WTC11 (cell line): ENCODE measurements around the gene TMEM88.

ENCODE experiments used
- ESRRA ChIP-seq: sonication (generic); formaldehyde crosslinking; IDR thresholded peaks from 2 replicates; pipeline ENCODE4 v1.8.1; 2022; ENCODE audit warnings: mild to moderate bottlenecking, missing genetic modification reagents, borderline replicate concordance
- TF ChIP-seq, protein P1 (sequence below): fragments of 200-600 bp; IDR thresholded peaks from 2 replicates; pipeline ENCODE4 v1.8.0; 2022; ENCODE audit warnings: antibody characterized with exemption
- TF ChIP-seq, protein P2 (sequence below): sonication (generic); formaldehyde crosslinking; IDR thresholded peaks from 2 replicates; pipeline ENCODE4 v1.8.1; 2022; ENCODE audit warnings: low read depth, missing genetic modification reagents, borderline replicate concordance
- TF ChIP-seq, protein P3 (sequence below): sonication (generic); formaldehyde crosslinking; IDR thresholded peaks from 2 replicates; pipeline ENCODE4 v1.8.0; 2022; ENCODE audit warnings: mild to moderate bottlenecking, missing genetic modification reagents
- TF ChIP-seq, protein P4 (sequence below): sonication (generic); formaldehyde crosslinking; IDR thresholded peaks from 2 replicates; pipeline ENCODE4 v1.8.1; 2022; ENCODE audit warnings: mild to moderate bottlenecking, missing genetic modification reagents, moderate library complexity, borderline replicate concordance
- TF ChIP-seq, protein P5 (sequence below): sonication (generic); formaldehyde crosslinking; IDR thresholded peaks from 2 replicates; pipeline ENCODE4 v1.8.1; 2023; ENCODE audit warnings: mild to moderate bottlenecking, missing genetic modification reagents
- TF ChIP-seq, protein P6 (sequence below): sonication (generic); formaldehyde crosslinking; IDR thresholded peaks from 2 replicates; pipeline ENCODE4 v1.8.1; 2023; ENCODE audit warnings: mild to moderate bottlenecking, missing genetic modification reagents

DNA sequence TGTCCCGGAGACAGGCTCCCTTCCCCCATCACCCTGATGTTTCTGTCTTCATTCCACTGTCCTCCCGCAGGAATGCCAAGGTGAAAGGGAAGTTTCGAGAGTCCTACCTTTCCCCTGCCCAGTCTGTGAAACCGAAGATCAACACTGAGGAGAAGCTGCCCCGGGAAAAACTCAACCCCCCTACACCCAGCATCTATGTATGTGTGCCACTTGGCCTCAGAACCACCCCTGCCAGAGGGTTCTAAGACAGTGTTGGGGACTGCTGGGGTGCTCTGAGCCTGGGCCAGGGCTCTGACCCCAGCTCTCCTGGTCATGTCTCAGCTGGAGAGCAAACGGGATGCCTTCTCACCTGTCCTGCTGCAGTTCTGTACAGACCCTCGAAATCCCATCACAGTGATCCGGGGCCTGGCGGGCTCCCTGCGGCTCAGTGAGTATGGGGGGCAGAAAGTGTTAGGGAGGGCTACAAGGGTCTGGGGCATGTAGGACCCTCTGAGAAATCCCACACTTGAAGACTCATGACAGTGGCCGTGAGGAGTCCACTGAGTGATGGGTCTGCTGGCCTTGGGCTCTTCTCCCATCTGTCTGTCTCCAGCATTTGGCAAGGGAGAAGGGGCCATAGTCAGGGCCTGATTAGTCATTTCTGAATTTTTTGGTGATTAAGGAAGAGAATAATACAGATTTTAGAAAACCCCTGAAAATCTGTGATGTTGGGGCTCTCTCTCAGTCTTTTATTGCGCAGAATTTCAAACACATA is 4.9 kb upstream of the TMEM88 start:
- TF ChIP-seq, protein P1, sequence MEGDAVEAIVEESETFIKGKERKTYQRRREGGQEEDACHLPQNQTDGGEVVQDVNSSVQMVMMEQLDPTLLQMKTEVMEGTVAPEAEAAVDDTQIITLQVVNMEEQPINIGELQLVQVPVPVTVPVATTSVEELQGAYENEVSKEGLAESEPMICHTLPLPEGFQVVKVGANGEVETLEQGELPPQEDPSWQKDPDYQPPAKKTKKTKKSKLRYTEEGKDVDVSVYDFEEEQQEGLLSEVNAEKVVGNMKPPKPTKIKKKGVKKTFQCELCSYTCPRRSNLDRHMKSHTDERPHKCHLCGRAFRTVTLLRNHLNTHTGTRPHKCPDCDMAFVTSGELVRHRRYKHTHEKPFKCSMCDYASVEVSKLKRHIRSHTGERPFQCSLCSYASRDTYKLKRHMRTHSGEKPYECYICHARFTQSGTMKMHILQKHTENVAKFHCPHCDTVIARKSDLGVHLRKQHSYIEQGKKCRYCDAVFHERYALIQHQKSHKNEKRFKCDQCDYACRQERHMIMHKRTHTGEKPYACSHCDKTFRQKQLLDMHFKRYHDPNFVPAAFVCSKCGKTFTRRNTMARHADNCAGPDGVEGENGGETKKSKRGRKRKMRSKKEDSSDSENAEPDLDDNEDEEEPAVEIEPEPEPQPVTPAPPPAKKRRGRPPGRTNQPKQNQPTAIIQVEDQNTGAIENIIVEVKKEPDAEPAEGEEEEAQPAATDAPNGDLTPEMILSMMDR: no peak
- TF ChIP-seq, protein P2, sequence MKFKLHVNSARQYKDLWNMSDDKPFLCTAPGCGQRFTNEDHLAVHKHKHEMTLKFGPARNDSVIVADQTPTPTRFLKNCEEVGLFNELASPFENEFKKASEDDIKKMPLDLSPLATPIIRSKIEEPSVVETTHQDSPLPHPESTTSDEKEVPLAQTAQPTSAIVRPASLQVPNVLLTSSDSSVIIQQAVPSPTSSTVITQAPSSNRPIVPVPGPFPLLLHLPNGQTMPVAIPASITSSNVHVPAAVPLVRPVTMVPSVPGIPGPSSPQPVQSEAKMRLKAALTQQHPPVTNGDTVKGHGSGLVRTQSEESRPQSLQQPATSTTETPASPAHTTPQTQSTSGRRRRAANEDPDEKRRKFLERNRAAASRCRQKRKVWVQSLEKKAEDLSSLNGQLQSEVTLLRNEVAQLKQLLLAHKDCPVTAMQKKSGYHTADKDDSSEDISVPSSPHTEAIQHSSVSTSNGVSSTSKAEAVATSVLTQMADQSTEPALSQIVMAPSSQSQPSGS (CRISPR knock-in tag): no peak
- TF ChIP-seq, protein P3, sequence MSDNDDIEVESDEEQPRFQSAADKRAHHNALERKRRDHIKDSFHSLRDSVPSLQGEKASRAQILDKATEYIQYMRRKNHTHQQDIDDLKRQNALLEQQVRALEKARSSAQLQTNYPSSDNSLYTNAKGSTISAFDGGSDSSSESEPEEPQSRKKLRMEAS: no peak
- TF ChIP-seq, protein P4, sequence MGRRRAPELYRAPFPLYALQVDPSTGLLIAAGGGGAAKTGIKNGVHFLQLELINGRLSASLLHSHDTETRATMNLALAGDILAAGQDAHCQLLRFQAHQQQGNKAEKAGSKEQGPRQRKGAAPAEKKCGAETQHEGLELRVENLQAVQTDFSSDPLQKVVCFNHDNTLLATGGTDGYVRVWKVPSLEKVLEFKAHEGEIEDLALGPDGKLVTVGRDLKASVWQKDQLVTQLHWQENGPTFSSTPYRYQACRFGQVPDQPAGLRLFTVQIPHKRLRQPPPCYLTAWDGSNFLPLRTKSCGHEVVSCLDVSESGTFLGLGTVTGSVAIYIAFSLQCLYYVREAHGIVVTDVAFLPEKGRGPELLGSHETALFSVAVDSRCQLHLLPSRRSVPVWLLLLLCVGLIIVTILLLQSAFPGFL: no peak
- TF ChIP-seq ESRRA (CRISPR knock-in tag): no peak
- TF ChIP-seq, protein P5, sequence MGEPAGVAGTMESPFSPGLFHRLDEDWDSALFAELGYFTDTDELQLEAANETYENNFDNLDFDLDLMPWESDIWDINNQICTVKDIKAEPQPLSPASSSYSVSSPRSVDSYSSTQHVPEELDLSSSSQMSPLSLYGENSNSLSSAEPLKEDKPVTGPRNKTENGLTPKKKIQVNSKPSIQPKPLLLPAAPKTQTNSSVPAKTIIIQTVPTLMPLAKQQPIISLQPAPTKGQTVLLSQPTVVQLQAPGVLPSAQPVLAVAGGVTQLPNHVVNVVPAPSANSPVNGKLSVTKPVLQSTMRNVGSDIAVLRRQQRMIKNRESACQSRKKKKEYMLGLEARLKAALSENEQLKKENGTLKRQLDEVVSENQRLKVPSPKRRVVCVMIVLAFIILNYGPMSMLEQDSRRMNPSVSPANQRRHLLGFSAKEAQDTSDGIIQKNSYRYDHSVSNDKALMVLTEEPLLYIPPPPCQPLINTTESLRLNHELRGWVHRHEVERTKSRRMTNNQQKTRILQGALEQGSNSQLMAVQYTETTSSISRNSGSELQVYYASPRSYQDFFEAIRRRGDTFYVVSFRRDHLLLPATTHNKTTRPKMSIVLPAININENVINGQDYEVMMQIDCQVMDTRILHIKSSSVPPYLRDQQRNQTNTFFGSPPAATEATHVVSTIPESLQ (CRISPR knock-in tag): no peak
- TF ChIP-seq, protein P6, sequence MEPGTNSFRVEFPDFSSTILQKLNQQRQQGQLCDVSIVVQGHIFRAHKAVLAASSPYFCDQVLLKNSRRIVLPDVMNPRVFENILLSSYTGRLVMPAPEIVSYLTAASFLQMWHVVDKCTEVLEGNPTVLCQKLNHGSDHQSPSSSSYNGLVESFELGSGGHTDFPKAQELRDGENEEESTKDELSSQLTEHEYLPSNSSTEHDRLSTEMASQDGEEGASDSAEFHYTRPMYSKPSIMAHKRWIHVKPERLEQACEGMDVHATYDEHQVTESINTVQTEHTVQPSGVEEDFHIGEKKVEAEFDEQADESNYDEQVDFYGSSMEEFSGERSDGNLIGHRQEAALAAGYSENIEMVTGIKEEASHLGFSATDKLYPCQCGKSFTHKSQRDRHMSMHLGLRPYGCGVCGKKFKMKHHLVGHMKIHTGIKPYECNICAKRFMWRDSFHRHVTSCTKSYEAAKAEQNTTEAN: no peak
